Hematopoietic multipotent progenitor cell treated with erythropoietin and hydrocortisone succinate and interleukin-3 and kit ligand, for 6 days (in vitro differentiated cells): ENCODE measurements around the gene TTR.

Experiments
- DNase-seq: peaks from one replicate; pipeline ENCODE4 v3.0.0-alpha.2; 2015

The TTR gene

GRCh38 chr18:31581498-31582197, 10.0 kb upstream of the TTR start:
- DNase-seq = no peak

DNA sequence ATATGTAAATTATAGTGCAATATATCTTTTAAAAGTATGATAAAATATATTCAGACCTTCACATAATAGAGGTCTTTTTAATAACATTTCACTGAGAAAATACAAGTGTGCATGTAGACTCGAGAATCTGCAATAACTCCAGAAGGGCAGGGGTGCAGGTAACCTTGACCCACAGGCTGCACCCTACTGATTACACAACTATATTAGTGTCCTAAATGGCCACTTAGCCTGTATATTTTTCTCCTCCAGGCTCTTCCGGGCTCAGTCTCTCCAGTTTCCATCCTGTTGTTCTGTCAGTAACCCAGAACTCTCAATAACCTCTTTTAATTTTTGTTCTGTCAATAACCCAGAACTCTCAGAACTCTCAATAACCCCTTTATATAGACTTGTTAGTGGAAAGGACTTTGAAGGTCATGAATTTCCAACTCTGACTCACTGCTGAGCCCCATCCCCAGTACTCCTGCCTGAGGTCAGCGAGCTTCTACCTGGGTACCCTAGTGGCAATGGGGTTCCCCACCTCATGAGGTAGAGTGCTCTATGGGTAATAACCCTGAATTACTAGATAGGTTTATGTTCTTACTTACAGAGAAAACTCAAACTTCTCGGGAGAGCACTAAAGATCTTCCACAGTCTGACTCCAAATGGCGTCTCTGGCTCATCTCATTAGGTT, 8.4 kb upstream of the TTR start:
- no peak for DNase-seq

- DNase-seq = no peak
Observed at GRCh38 chr18:31585991-31586390, 5.7 kb upstream of the TTR start.

DNA sequence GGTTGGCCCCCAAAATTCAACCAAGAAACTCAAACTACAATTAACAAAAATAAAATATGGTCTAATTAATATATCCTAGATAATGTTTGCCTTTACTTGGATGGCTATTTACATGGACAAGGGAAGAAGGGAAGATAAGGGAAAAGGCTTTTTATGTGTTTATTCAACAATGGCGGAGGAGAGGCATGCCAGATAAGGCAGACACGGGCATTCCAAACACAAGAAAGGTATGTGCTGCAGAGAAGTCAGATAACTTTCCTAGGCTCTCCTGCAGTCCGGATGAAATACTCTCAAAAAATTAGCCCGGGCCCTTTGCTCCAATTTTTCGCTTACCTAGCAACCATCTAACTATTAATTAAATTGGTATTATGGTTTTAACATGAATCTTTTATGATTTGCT, 5.1 kb upstream of the TTR start:
- no peak for DNase-seq

DNA sequence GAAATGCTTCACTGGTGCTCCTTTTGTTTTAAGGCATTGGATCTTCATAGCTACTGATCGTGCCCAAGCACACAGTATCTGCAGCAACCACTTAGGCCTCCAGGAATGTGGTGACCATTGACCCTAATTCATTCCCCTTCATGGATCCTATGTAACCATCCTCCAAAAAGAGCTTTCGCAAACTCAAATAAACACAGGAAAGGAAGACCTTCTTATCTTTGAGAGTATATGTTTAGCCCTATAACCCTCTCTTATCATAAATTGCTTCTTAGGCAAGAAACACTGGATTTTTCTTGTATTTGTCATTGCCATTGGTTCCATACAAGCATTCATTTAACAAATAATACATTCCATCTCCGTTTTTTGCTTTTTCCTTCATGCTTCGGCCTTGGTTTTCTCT, 4.1 kb upstream of the TTR start:
- DNase-seq = no peak

- no peak for DNase-seq
Observed at GRCh38 chr18:31590570-31590969, 1.1 kb upstream of the TTR start.

DNA sequence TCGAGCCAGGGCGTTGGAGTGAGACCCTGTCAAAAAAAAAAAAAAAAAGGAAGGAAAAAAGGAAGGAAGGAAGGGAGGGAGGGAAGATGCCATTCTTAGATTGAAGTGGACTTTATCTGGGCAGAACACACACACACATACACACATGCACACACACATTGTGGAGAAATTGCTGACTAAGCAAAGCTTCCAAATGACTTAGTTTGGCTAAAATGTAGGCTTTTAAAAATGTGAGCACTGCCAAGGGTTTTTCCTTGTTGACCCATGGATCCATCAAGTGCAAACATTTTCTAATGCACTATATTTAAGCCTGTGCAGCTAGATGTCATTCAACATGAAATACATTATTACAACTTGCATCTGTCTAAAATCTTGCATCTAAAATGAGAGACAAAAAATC, 564 bp upstream of the TTR start:
- no peak for DNase-seq

DNA sequence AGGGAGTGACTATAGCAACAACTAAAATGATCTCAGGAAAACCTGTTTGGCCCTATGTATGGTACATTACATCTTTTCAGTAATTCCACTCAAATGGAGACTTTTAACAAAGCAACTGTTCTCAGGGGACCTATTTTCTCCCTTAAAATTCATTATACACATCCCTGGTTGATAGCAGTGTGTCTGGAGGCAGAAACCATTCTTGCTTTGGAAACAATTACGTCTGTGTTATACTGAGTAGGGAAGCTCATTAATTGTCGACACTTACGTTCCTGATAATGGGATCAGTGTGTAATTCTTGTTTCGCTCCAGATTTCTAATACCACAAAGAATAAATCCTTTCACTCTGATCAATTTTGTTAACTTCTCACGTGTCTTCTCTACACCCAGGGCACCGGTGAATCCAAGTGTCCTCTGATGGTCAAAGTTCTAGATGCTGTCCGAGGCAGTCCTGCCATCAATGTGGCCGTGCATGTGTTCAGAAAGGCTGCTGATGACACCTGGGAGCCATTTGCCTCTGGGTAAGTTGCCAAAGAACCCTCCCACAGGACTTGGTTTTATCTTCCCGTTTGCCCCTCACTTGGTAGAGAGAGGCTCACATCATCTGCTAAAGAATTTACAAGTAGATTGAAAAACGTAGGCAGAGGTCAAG, 955 bp downstream of the TTR start:
- no peak for DNase-seq

GRCh38 chr18:31595121-31595771, 3.6 kb downstream of the TTR start:
- DNase-seq = no peak

- DNase-seq = no peak
Observed at GRCh38 chr18:31596081-31596872, 4.6 kb downstream of the TTR start.

DNA sequence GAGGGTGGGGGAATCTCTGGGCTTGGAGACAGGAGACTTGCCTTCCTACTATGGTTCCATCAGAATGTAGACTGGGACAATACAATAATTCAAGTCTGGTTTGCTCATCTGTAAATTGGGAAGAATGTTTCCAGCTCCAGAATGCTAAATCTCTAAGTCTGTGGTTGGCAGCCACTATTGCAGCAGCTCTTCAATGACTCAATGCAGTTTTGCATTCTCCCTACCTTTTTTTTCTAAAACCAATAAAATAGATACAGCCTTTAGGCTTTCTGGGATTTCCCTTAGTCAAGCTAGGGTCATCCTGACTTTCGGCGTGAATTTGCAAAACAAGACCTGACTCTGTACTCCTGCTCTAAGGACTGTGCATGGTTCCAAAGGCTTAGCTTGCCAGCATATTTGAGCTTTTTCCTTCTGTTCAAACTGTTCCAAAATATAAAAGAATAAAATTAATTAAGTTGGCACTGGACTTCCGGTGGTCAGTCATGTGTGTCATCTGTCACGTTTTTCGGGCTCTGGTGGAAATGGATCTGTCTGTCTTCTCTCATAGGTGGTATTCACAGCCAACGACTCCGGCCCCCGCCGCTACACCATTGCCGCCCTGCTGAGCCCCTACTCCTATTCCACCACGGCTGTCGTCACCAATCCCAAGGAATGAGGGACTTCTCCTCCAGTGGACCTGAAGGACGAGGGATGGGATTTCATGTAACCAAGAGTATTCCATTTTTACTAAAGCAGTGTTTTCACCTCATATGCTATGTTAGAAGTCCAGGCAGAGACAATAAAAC, 6.5 kb downstream of the TTR start:
- DNase-seq = no peak

DNA sequence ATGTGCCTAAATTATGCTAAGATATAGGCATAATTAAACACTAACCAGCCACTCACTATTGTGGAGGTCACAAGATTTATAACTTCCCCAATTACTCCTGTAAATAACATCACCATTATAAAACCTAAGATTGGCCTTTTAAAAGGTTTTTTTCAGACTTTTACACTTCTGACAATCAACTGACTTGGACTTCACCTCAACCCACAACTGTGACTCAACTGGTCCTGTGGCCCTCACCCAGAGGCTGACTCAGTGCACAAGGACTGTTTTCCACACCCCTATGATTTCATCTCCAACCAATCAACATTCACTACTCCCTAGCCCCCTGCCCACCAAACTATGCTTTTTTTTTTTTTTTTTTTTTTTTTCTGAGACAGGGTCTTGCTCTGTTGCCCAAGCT, 11.6 kb downstream of the TTR start:
- no peak for DNase-seq

GRCh38 chr18:31606265-31606664, 14.6 kb downstream of the TTR start:
- DNase-seq = no peak

- no peak for DNase-seq
Observed at GRCh38 chr18:31607384-31607783, 15.7 kb downstream of the TTR start.

- DNase-seq = no peak
Observed at GRCh38 chr18:31609886-31610285, 18.2 kb downstream of the TTR start.

- DNase-seq = peak; percentile 35
Observed at GRCh38 chr18:31610286-31611205, 18.9 kb downstream of the TTR start.

GRCh38 chr18:31611511-31611910, 19.8 kb downstream of the TTR start:
- DNase-seq = no peak

GRCh38 chr18:31612124-31612523, 20.4 kb downstream of the TTR start:
- no peak for DNase-seq

DNA sequence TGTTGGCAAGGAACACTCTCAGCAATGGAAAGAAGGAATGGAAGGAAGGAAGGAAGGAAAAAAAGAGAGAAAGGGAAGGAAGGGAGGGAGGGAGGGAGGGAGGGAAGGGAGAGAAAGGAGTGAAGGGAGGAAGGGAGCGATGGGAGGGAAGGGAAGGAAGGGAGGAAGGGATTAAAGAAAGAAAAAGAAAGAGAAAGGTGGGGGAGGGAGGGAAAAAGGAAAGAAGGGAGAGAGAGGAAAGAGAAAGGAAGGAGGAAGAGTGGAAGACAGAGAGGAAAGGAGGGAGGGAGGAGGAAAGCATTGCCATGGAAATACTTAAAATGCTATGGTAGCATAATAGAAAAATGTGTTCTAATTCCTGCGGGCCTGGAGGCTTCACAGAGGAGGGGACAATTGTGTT, 22.4 kb downstream of the TTR start:
- no peak for DNase-seq

DNA sequence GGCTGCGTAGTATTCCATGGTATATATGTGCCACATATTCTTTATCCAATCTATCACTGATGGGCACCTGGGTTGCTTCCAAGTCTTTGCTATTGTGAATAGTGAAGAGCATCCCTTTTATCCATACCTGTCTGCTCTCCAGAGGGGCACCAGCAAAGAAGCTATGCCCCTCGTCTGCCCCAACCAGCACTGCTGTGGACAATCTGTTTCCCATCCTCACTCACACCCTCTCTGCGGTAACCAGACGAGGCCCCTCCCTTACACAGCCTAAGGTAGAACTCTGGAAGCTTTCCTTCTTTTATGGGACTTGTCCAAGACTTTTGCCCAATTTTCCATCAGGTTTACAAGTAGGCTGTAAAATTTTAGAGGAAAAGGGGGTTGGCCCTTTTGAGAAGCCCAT, 24.9 kb downstream of the TTR start:
- no peak for DNase-seq
